Activated naive CD8-positive, alpha-beta T cell treated with anti-CD3 and anti-CD28 coated beads for 36 hours (primary cell): ENCODE measurements around the gene ICE1. TPM values are rescaled to one million over a fixed set of nuclear protein-coding genes. Genes with fewer than 3 reads are reported as not detected.

Experiments
- DNase-seq: peaks from one replicate; pipeline ENCODE4 v3.0.0; 2021
- H3K27ac Mint-ChIP-seq: one replicate; pipeline ENCODE4 v1.8.0; 2022; ENCODE audit warnings: mild to moderate bottlenecking, moderate library complexity, mixed read lengths
- H3K27me3 Mint-ChIP-seq: one replicate; pipeline ENCODE4 v1.8.0; 2022; ENCODE audit warnings: mild to moderate bottlenecking, mixed read lengths
- H3K36me3 Mint-ChIP-seq: one replicate; pipeline ENCODE4 v1.8.0; 2021; ENCODE audit warnings: mild to moderate bottlenecking, mixed read lengths
- H3K4me1 Mint-ChIP-seq: one replicate; pipeline ENCODE4 v1.8.0; 2021; ENCODE audit warnings: mixed read lengths
- H3K4me3 Mint-ChIP-seq: one replicate; pipeline ENCODE4 v1.8.0; 2022; ENCODE audit warnings: mild to moderate bottlenecking, moderate library complexity, mixed read lengths
- H3K9me3 Mint-ChIP-seq: one replicate; pipeline ENCODE4 v1.8.0; 2022; ENCODE audit warnings: mixed read lengths
- total RNA-seq, 2 experiments: library from RNA; stranded (reverse); gene quantifications; one replicate each; pipeline ENCODE4 v1.2.3, GENCODE V29; 2021

Gene ICE1
- total RNA-seq, 2 experiments from 2014 or later = 35.9 to 37.7 TPM

DNA sequence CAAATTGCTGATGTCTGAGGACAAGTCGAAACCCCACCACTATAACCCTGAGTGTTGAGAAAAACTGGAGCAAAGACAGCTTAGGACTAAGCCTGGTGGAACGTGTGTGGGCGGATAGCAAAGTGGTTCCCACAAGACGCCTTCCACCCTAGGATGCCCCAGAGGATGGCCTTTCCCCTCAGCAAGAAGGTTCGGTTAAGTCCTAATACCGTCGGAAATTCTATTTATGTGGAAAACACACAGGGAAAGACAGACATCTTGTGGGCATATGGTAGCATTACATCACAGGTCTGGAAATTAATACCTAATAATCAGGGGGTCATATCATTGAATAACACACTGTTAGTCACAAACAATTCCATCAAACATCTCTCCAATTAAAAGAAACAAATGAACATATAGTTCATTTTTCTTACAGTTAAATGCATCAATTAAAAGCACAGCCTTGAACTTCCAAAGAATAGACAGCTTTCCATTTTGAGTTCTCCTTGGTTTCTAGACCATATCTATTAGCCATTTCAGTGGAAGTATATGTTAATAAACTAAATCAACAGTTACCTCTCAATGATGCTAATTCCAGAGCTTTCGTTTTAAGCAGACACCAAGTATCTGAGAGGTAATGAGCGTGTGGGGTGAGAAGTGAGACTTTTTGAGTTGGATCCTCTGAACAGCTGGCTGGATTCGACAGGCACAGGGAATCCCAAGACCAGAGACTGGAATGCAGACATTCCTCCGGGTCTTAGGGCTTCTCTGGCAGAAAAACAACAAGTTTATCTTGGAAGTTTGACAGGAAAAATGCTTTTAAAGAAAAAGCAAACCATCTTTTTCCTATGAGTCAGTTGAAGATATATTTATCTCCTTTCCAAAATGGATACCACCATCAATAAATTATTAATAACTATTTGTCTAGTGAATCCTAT is 2.9 kb upstream of the ICE1 start:
- Mint-ChIP-seq H3K4me3 (no peak overlapping the region), H3K27ac (no peak overlapping the region), H3K4me1 (peaks cover 18% of the 10 kb centered on the region), H3K9me3 (no peaks in the 10 kb centered on the region), H3K27me3 (no peaks in the 10 kb centered on the region), H3K36me3 (peaks cover 7% of the 10 kb centered on the region)
- no peak for DNase-seq

DNA sequence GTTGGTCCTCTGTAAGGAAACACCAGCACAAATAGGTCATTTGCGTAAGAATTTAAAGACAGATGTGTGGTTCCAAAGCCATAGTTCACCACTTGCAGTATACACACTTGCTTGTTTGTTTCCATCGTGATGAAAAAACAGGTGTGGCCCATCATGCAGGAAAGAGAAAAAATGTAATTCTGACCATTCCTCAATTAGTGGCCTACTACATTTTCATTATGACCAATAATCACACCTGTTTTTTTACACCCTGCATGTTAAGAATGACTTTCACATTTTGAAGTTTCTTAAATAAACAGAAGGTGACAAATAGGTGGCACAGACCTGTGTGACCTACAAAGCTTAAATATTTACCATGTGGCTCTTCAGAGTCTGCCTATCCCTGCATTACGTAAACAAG is 2.2 kb upstream of the ICE1 start:
- Mint-ChIP-seq H3K9me3 (no peaks in the 10 kb centered on the region), H3K36me3 (peaks cover 7% of the 10 kb centered on the region), H3K4me3 (peak overlapping the region; percentile 95), H3K27ac (no peak overlapping the region), H3K4me1 (peaks cover 18% of the 10 kb centered on the region), H3K27me3 (no peaks in the 10 kb centered on the region)
- DNase-seq = no peak

DNA sequence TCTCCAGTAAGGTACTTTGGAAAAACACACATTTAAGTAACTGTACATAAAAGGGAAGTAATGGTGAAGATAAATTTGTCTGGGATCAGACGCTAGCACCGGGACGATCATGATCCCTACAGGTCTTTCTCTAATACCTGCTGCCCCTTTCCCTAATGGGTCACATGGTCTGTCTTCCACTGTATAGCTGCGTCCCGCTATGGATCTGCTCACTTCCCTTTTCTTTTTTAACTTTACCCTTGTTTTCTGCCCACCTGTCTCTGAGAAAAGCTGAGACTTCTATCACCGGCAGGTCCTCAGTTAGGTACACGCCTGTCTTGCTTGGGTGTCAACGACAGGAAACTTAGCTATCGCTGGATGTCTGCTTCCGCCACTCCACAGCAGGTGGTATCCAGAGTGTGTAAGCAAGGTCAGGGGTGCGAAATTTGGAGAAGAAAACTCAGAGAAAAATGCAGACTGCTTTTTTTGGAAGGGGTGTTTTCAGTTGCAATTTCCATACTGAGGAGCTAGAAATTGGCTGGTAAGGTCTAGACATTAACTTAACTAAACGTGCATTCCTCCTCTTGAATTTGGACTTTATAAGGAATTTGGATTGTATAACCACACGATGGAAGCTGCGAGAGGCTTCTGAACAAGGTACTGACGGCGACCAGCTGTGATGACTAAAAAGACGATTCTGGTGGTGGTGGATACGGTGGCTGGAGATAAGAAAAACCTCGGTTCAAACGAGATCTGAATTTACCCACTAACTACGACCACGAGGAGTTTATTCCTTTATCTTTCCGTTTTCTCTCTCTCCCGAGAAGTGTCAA is 1.1 kb upstream of the ICE1 start:
- H3K36me3 Mint-ChIP-seq = peaks cover 5% of the 10 kb centered on the region
- DNase-seq = peak; percentile 15
- peak overlapping the region; percentile 95 for H3K4me3 Mint-ChIP-seq
- H3K9me3 Mint-ChIP-seq = no peaks in the 10 kb centered on the region
- H3K4me1 Mint-ChIP-seq = peaks cover 18% of the 10 kb centered on the region
- peak overlapping the region; percentile 98 for H3K27ac Mint-ChIP-seq
- no peaks in the 10 kb centered on the region for H3K27me3 Mint-ChIP-seq

DNA sequence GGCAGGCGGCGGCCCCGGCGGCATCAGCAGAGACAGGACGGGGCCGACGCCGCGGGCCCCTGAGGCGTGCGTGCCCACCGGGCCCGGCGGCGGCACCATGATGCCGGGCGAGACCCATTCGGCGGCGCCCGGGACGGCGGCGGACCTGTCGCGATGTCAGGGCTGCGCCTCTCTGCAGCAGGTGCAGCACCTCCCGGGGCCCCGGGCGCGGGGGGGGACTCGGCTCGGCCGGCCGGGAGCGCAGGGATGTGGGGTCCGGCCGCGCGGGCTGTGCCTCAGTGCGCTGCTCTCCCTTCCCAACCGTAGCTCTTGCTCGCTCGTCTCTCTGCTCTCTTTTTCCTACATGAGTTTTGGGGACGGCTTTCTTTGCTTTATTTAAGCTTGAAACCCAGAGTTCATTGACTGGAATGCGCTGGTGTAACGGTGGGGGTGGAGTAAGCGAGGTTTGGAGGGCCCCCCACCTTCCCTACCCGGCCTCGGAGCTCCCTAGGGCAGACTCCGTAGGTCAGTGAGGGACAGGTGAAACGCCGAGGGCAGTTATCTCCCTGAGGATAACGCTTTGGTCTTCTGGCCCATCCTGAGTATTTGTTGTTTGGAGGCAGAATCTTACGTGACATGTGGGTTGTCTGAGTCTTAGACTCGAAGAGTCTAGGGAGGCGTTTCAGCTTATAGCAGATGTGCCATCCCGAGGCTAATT is 490 bp downstream of the ICE1 start:
- Mint-ChIP-seq H3K27ac (peak overlapping the region; percentile 98), H3K9me3 (no peaks in the 10 kb centered on the region), H3K4me1 (peaks cover 27% of the 10 kb centered on the region), H3K4me3 (peak overlapping the region; percentile 72), H3K36me3 (peaks cover 9% of the 10 kb centered on the region), H3K27me3 (no peaks in the 10 kb centered on the region)
- DNase-seq = peak; percentile 6

DNA sequence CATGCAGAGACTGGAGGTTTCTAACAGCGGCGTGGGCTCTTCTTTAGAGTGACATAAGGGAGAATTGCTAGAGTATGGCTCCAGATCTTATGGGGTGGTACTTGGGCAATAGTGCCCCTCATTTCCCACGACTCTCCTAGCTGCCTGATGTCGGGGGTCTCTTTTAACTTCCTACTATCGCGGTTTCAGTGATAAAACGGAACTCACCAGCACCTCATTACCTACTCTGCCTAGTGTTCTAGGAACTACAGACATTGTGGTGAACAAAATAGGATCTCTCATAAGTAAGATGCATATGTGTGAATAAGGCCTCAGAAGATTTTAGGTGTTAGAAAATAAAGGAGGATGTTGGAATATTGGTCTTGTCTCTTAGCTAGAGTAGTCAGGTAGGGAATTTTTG is 1.1 kb downstream of the ICE1 start:
- DNase-seq = no peak
- Mint-ChIP-seq H3K4me1 (peaks cover 30% of the 10 kb centered on the region), H3K27ac (no peak overlapping the region), H3K9me3 (no peaks in the 10 kb centered on the region), H3K27me3 (no peaks in the 10 kb centered on the region), H3K36me3 (peaks cover 7% of the 10 kb centered on the region), H3K4me3 (no peak overlapping the region)

DNA sequence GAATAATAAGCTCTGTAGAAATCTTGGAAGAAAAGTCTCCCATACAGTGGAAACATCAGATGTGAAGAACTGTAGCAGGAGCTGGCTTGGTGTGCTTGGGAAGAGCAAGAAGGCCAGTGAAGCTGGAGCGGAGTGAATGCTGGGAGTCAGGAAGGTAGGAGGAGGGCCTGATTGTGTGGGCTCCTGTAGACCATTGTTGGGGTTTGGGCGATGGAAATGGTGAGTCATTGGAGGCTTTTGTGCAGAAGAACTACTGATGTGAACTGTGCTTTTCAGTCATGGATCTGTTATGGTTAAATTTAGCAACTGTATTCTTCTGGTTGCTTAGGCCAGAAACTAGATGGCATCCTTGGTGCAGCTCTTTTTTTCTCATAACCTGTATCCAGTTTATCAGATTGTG is 2.3 kb downstream of the ICE1 start:
- Mint-ChIP-seq H3K4me1 (peaks cover 30% of the 10 kb centered on the region), H3K27me3 (no peaks in the 10 kb centered on the region)
- peak; percentile 49 for DNase-seq

DNA sequence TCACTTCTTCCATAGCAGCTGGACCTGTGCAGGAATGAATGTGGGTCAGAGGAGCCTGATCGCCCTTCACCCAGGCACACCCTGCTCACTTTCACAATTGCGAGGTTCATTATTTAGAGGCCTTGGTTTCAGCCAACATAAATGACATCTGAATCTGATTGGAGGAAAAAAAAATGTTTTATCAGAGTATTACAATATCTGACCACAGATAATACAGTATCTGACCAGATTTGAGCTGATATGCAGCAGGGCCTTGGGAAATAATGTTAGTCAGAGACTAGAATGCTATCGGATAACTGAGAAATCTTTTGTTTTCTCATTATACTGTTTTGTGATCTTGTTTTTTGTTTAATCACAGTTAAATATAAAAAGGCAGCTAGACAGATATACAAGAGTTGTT is 7.7 kb downstream of the ICE1 start:
- H3K36me3 Mint-ChIP-seq = peaks cover 16% of the 10 kb centered on the region
- H3K4me1 Mint-ChIP-seq = peaks cover 54% of the 10 kb centered on the region
- H3K27me3 Mint-ChIP-seq = no peaks in the 10 kb centered on the region
- no peak for DNase-seq
- H3K27ac Mint-ChIP-seq = no peak overlapping the region
- no peaks in the 10 kb centered on the region for H3K9me3 Mint-ChIP-seq
- H3K4me3 Mint-ChIP-seq = no peak overlapping the region

More for the DNA sequence above, 2.3 kb downstream of the ICE1 start:
- no peak overlapping the region for H3K4me3 Mint-ChIP-seq
- peaks cover 12% of the 10 kb centered on the region for H3K36me3 Mint-ChIP-seq
- H3K27ac Mint-ChIP-seq = no peak overlapping the region
- no peaks in the 10 kb centered on the region for H3K9me3 Mint-ChIP-seq

DNA sequence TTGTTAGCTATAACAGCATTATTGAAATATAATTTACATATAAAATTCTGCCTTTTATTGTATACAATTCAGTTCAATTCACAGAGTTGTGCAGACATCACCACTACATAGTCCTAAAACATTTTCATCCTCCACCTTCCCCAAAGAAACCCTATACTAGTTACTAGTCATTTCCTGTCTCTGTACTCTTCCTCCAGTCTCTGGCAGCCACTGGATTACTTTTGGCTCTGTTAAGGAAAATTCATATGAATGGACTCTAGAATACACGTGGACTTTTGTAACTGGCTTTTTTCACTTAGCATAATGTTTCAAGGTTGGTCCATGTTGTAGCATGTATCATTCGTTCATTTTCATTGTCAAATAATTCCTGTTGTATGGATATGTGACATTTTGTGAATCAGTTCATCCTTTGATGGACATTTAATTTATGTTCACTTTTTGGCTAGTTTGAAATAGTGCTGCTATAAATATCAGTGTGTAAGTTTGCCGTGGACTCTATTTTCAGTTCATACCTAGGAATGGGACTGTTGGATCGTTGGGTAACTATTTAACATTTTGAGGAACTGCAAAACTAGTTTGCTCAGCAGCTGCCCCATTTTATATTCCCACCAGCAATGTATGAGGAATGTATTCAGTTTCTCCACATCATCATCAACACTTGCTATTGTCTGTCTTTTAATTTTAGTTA is 9.7 kb downstream of the ICE1 start:
- Mint-ChIP-seq H3K27ac (no peak overlapping the region), H3K36me3 (peaks cover 13% of the 10 kb centered on the region), H3K9me3 (no peaks in the 10 kb centered on the region), H3K4me3 (no peak overlapping the region), H3K27me3 (no peaks in the 10 kb centered on the region), H3K4me1 (peaks cover 51% of the 10 kb centered on the region)
- DNase-seq = no peak

DNA sequence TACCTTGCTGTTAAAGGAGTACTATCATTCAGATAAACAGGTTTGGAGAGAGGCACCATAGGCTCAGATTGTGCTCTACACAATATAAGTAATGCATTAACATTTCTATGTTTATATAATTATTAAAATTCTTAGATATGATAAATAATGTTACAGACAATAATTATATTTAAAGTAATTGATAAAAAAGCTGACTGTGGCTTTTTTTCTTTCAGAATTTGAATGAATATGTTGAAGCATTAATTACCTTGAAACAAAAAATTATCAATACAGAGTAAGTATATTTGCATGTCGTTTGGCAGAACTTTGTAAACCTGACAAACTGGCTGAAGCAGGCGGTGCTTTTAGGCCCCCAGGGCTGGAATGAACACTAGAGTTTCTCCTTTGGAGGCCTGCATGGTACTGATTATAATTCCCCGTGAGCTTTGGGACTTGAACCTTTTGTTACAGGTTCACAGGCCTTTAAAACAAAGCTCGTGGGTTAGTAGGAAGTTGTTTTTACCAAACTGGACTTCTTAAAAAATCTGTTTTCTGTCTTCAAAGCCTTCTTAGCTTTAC is 13.8 kb downstream of the ICE1 start:
- Mint-ChIP-seq H3K9me3 (no peaks in the 10 kb centered on the region), H3K36me3 (peaks cover 17% of the 10 kb centered on the region), H3K4me3 (no peak overlapping the region), H3K27ac (no peak overlapping the region), H3K27me3 (no peaks in the 10 kb centered on the region), H3K4me1 (peaks cover 31% of the 10 kb centered on the region)
- no peak for DNase-seq

DNA sequence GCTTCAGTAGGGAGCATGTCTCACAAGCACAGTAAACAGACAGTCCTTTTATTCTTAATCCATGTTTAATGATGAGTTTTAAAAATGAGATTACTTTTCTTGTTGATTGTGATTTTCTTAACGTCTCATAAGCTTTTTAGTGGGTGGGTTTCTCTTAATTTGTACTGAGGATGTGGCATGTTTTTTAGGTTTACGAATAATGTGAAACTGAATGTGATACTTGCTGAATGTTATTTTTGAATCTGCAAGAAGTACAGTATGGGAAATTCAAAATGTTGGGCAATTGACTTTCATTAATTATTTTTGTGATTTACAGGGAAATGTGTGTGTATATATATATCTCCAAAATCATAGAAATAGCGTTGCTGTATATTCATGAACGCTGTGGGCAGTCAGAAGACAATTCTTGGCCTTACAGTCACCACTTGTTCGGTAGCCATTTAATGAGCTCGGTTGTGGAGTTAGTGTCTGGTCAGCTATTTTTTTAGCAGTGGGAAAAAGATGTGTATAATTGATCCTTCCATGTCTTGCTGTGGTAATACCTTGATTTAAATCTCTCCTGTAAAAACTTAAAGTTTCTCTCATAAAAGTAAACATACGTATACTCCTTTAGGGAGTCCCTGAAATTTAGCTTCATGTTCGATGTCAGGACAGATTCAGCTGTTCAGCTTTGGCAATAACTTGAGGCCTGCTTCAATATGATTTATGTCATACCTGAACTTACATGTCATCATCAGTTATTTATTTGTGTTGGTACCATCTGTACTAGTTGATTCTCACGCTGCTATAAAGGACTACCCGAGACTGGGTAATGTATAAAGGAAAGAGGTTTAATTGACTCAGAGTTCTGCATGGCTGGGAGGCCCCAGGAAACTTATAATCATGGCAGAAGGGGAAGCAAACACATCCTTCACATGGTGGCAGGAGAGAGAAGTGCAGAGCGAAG is 15.0 kb downstream of the ICE1 start:
- no peaks in the 10 kb centered on the region for H3K9me3 Mint-ChIP-seq
- no peak for DNase-seq
- no peaks in the 10 kb centered on the region for H3K27me3 Mint-ChIP-seq
- H3K36me3 Mint-ChIP-seq = peaks cover 15% of the 10 kb centered on the region
- no peak overlapping the region for H3K27ac Mint-ChIP-seq
- H3K4me1 Mint-ChIP-seq = peaks cover 24% of the 10 kb centered on the region
- no peak overlapping the region for H3K4me3 Mint-ChIP-seq

DNA sequence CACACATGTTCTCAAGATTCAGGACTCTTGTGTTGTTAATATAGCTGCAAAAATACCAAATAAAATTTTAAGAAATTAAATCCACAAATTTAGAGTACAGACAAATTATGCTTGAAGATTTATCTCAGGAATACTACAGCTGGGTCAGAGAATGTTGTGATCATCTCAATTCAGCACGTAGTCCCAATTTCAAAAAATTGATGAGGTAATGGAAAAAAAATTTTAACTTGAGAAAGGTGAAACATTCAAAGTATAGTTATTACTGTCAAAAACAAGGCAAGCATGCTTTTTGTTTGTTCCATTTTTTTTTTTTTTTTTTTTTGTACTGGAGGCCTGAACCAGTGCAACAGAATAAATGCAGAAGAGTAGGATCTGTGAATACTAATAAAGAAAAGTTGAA is 29.4 kb downstream of the ICE1 start:
- no peak for DNase-seq
- no peak overlapping the region for H3K4me3 Mint-ChIP-seq
- peaks cover 6% of the 10 kb centered on the region for H3K4me1 Mint-ChIP-seq
- no peaks in the 10 kb centered on the region for H3K27me3 Mint-ChIP-seq
- no peak overlapping the region for H3K27ac Mint-ChIP-seq
- no peaks in the 10 kb centered on the region for H3K9me3 Mint-ChIP-seq
- H3K36me3 Mint-ChIP-seq = peaks cover 22% of the 10 kb centered on the region

DNA sequence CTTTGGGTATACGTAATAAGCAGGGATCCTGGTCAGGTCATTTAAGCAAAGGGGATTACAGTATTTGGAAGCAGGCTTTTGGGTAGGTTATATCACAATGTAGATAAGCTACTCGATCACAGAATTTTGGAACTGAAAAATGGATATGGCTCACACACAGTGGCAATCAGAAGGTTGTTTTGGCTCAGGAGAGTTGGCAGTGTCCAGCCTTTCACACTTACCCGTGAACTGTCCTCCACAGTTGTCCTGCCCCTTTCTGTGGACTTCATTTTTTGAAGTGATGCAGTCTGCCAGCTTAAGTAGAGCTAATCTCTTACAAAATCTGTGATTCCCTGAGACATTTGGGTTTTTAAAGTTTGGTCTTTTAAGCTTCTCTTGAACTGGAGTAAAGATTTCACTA is 30.7 kb downstream of the ICE1 start:
- no peak overlapping the region for H3K27ac Mint-ChIP-seq
- peaks cover 6% of the 10 kb centered on the region for H3K4me1 Mint-ChIP-seq
- no peak overlapping the region for H3K4me3 Mint-ChIP-seq

DNA sequence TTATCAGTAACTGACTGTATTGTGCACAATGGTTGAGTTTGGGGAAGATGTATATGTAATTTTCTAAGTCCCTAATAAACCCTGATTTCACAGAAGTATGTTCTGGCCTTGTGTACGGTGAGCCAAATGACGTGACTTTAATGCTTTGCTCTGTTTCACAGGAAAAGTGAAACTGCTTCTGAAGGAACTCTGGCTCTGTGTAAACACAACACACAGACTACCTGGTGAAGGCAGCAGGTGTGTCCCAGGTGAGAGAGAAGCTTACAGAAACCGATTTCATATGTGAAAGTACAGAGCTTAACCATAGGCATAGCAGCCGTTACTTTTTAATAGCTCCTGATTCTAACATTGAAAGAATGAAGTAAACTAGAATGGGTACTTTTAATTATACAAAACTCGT is 31.9 kb downstream of the ICE1 start:
- Mint-ChIP-seq H3K9me3 (no peaks in the 10 kb centered on the region), H3K4me1 (peaks cover 4% of the 10 kb centered on the region), H3K36me3 (peaks cover 33% of the 10 kb centered on the region), H3K4me3 (no peak overlapping the region), H3K27me3 (no peaks in the 10 kb centered on the region), H3K27ac (no peak overlapping the region)
- DNase-seq = no peak

More for the DNA sequence above, 30.7 kb downstream of the ICE1 start:
- no peak for DNase-seq
- Mint-ChIP-seq H3K27me3 (no peaks in the 10 kb centered on the region), H3K36me3 (peaks cover 28% of the 10 kb centered on the region), H3K9me3 (no peaks in the 10 kb centered on the region)
